GM23338 (cell line): Measurements from ENCODE around the gene SPP1.

ENCODE experiments used
- CREB1 ChIP-seq: fragments of 250-450 bp; sonication (Bioruptor Pico); IDR thresholded peaks from 2 replicates; pipeline ENCODE4 v1.5.0; 2020; ENCODE audit warnings: low read depth, mild to moderate bottlenecking, moderate library complexity
- EZH2phosphoT487 ChIP-seq: fragments of 200-600 bp; sonication (generic); IDR thresholded peaks from one replicate; pipeline ENCODE4 v1.8.1; 2018; ENCODE audit warnings: antibody characterized with exemption; ENCODE audit not compliant: unreplicated experiment
- POLR2AphosphoS5 ChIP-seq: IDR thresholded peaks from 2 replicates; pipeline ENCODE4 v1.6.1; 2016; ENCODE audit warnings: antibody characterized with exemption, low read depth
- TF ChIP-seq, protein P1 (sequence below): IDR thresholded peaks from one replicate; pipeline ENCODE4 v1.6.1; 2018; ENCODE audit warnings: antibody characterized with exemption; ENCODE audit not compliant: unreplicated experiment
- TF ChIP-seq, protein P2 (sequence below), 2 experiments: fragments of 200-600 bp in 1 of 2; sonication (generic) in 1 of 2; conservative IDR thresholded peaks; 2 replicates each; pipeline versions ENCODE4 v1.5.1 to v1.6.1; 2016 to 2017; ENCODE audit warnings: antibody characterized with exemption in 2 of 2, low read depth in 2 of 2, mild to moderate bottlenecking in 2 of 2, moderate library complexity in 1 of 2

DNA sequence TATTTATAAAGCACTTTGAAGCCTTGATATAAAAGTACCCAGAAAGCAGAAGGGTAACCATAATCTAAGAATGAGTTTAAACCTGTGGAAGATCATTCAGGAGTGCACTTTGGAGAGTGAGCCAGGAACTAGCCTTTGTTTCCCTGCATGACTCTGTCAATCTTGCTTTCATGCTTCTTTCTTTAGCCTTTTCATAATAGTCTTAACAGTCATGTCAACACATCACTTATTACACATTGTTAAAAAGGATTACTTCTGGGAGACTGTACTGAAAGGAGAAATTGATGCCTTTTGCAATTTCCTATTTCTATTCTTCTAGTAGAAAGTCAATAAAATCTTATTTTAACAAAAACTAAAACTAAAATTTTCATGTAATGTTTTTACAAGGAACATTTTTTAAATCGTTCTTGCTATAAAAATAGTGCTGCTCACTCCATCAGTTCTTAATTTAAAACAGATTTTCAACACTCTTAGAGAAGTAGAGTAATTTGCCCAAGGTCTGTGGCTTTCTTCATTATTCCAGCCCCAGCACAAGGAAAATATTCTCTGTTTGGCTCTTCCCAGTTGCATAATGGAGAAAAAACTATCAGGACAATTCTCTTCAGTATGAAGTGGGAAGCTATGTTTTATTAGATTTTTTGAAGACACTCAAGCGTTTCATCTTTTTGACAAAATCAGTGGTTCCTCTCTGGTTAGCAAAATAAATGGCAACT is 35.4 kb upstream of the SPP1 start:
- TF ChIP-seq, protein P1, sequence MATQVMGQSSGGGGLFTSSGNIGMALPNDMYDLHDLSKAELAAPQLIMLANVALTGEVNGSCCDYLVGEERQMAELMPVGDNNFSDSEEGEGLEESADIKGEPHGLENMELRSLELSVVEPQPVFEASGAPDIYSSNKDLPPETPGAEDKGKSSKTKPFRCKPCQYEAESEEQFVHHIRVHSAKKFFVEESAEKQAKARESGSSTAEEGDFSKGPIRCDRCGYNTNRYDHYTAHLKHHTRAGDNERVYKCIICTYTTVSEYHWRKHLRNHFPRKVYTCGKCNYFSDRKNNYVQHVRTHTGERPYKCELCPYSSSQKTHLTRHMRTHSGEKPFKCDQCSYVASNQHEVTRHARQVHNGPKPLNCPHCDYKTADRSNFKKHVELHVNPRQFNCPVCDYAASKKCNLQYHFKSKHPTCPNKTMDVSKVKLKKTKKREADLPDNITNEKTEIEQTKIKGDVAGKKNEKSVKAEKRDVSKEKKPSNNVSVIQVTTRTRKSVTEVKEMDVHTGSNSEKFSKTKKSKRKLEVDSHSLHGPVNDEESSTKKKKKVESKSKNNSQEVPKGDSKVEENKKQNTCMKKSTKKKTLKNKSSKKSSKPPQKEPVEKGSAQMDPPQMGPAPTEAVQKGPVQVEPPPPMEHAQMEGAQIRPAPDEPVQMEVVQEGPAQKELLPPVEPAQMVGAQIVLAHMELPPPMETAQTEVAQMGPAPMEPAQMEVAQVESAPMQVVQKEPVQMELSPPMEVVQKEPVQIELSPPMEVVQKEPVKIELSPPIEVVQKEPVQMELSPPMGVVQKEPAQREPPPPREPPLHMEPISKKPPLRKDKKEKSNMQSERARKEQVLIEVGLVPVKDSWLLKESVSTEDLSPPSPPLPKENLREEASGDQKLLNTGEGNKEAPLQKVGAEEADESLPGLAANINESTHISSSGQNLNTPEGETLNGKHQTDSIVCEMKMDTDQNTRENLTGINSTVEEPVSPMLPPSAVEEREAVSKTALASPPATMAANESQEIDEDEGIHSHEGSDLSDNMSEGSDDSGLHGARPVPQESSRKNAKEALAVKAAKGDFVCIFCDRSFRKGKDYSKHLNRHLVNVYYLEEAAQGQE: no peak
- TF ChIP-seq, protein P2, sequence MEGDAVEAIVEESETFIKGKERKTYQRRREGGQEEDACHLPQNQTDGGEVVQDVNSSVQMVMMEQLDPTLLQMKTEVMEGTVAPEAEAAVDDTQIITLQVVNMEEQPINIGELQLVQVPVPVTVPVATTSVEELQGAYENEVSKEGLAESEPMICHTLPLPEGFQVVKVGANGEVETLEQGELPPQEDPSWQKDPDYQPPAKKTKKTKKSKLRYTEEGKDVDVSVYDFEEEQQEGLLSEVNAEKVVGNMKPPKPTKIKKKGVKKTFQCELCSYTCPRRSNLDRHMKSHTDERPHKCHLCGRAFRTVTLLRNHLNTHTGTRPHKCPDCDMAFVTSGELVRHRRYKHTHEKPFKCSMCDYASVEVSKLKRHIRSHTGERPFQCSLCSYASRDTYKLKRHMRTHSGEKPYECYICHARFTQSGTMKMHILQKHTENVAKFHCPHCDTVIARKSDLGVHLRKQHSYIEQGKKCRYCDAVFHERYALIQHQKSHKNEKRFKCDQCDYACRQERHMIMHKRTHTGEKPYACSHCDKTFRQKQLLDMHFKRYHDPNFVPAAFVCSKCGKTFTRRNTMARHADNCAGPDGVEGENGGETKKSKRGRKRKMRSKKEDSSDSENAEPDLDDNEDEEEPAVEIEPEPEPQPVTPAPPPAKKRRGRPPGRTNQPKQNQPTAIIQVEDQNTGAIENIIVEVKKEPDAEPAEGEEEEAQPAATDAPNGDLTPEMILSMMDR (conservative IDR thresholded peaks at IDR 0.05; ENCODE audit: low read depth in 2 of 2): no peak
- TF ChIP-seq POLR2AphosphoS5 (no peak), EZH2phosphoT487 (no peak), CREB1 (no peak)
